Raji (cell line): ENCODE results near the gene FERMT3.
A peak's percentile ranks its signal among the peaks of the same experiment; 100 is the strongest.

Source experiments
- POLR2A ChIP-seq: IDR thresholded peaks from 2 replicates; pipeline ENCODE4 v1.6.1; 2011; ENCODE audit warnings: low read depth, low read length, control low read depth; ENCODE audit not compliant: insufficient read depth

The FERMT3 gene

DNA sequence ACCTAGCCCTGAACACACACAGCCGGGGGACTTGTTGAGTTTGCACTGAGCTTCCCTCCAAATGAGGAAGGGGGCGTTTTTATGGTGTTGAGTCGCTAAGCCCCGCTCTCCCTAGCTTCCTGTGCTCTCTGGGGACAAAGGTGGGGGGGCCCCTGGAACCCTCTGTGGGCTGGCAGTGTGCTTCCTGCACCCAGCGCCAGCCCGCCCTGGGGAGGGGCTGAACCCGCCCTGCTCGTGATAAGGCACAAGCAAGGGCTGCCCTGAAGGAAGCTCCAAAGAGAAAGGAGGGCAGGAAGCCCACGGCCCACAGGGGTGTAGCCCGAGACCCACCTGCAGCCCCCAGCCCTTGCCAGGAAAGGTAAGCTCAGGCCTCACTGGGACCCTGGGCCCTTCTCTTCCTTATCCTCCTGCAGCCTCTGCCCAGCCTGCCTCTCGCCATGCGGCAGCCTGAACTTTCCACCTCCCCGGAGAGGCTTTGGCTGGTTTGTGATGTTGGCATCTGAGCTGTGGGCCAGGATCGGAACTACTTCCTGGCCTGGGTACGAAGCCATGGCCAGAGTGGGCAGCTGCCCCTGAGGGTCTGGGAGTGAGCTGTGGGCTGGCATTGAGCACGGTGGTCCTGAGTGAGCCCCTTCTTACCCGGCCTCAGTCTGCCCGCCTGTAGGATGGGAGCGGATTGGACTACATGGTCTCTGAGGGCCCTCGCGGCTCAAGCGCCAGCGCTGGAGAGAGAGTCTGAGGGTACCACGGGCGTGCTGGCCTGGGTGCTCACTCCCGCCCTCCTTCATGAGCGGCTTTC lies at the start of gene FERMT3:
Gene FERMT3, plus strand, starts transcription at position 265 of the 799 bp plus-strand sequence. CDS start 644 bp downstream, outside the sequence.
- TF ChIP-seq POLR2A: peak; percentile 73

GRCh38 chr11:64157631-64158394 lies 48.7 kb upstream of the FERMT3 start:
- no peak for TF ChIP-seq POLR2A

DNA sequence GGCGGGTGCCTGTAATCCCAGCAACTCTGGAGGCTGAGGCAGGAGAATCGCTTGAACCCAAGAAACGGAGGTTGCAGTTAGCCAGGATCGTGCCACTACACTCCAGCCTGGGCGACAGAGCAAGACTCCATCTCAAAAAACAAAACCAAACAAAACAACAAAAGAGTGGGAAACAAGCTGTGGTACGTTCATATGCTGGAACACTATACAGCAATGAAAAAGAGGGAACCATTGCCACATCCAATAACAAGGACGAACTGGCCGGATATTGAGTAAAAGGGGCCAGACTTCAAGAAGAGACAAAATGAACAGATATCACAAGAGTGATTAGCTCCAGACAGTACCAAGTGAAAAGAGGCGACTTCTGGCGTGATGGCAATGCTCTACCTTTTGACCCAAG lies 45.5 kb upstream of the FERMT3 start:
- no peak for TF ChIP-seq POLR2A

DNA sequence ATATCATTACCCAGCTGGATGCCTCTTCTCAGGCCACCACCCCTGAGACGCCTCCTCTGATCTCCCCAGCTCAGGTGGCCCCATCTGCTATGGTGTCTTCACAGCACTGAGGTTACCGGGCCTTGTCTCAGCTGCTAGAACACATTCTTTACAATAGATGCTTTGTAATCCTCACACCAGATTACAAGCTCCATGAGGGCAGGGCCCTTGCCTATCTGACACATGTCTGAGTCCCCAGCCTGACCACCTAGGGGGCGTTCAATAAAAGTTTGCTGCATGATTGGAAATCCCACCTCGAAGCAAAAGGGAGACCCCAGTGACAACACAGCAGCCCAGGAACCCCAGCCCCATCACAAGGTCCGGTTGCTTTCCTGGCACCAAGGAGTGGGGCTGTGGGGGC lies 42.6 kb upstream of the FERMT3 start:
- no peak for TF ChIP-seq POLR2A

GRCh38 chr11:64164392-64165312 lies 41.9 kb upstream of the FERMT3 start:
- TF ChIP-seq POLR2A: no peak

- no peak for TF ChIP-seq POLR2A
These were observed 41.1 kb upstream of the FERMT3 start for GRCh38 chr11:64165481-64165841.

DNA sequence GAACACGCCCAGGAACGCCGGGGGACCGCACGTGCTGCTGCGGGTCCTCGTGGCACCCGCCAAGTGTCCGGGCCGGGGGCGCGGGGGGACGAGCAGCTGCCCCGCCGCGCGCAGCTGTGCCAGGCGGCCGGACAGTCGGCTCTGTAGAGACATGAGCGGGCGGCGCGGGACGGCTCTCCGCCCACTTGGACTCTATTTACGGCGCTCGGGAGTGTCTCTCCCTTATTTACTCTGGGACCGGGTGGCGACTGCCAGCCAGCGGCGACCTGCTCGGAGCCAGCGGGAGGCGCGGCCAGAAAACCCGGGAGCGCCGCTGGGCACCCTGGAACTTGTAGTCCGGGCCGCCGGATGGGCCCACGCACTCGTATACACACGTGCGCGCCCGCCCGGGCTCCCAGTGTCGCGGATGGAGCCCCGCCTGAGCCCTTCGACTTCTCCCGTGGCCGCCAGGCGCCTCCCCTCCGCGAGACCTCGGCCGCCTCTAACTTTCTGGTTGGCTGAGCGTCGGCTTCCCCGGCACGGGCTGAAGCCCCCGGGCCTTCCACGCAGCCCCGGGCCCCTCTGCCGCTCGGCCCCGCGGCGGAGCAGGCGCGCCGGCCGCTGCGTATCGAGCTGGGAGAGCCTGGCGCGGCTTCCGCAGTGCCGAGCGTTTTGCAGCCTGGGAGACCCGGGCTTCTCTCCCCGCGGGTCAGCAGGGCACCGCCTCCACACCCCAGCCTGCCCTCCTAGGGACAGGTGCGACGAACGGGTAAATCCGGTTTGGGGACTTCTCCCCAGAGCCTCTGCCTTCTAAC lies 40.5 kb upstream of the FERMT3 start, which contains the start of gene MACROD1:
Gene MACROD1, minus strand, starts transcription at position 272 of the 794 bp plus-strand sequence. Its CDS starts 119 bp downstream, at position 153.
- peak; percentile 63 for TF ChIP-seq POLR2A

- TF ChIP-seq POLR2A: no peak
These were observed 36.1 kb upstream of the FERMT3 start for GRCh38 chr11:64170419-64170818.

- TF ChIP-seq POLR2A: no peak
These were observed 32.7 kb upstream of the FERMT3 start for GRCh38 chr11:64173616-64174355.

DNA sequence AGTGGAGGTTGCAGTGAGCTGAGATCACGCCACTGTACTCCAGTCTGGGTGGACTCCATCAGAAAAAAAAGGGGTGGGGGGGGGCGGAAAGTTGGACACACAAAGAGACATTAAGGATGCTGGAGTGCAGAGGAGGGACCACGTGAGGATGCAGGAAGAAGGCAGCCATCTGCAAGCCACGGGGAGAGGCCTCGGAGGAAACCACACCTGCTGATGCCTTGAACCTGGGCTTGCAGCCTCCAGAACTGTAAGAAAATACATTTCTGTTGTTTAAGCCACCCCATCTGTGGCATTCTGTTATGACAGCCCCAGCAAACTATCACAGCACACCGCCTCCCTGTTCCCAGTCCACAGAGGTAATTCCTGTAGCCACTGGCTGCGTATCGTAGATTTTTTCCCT lies 29.8 kb upstream of the FERMT3 start:
- TF ChIP-seq POLR2A: no peak

GRCh38 chr11:64178203-64178602 lies 28.3 kb upstream of the FERMT3 start:
- 0 out of 2 replicates have a peak, but pooled peaks have one; percentile 5 for TF ChIP-seq POLR2A

GRCh38 chr11:64178951-64179639 lies 27.4 kb upstream of the FERMT3 start:
- no peak for TF ChIP-seq POLR2A

DNA sequence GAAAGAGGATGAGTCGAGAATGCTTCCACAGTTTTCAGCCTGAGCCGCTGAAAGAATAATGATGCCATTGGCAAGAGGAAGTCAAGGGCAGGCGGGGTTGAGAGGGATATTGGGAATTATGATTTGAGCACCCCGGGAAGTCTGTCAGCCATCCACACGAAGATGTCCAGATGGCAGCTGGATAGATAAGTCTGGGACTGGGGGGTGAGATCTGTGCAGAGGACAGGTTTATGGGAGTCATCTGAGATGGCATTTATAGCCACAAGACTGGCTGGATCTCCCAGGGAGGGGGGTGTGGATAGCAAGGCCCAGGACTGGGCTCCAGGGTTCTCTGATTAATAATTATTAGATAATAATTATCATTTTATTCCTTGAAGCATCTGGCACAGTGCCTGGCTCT lies 25.6 kb upstream of the FERMT3 start:
- no peak for TF ChIP-seq POLR2A
